ENCODE results near the gene SNED1. TPM values are rescaled to one million over a fixed set of nuclear protein-coding genes. Genes with fewer than 3 reads are reported as not detected.
A peak's percentile ranks its signal among the peaks of the same experiment; 100 is the strongest.

Gene SNED1
- total and polyA plus RNA-seq, 9 of the 15 experiments (the other 6 are each of a cell fraction or from before 2014, with no cell fraction given) = 0.03 to 0.07 (median 0.05) TPM; not detected in 5

DNA sequence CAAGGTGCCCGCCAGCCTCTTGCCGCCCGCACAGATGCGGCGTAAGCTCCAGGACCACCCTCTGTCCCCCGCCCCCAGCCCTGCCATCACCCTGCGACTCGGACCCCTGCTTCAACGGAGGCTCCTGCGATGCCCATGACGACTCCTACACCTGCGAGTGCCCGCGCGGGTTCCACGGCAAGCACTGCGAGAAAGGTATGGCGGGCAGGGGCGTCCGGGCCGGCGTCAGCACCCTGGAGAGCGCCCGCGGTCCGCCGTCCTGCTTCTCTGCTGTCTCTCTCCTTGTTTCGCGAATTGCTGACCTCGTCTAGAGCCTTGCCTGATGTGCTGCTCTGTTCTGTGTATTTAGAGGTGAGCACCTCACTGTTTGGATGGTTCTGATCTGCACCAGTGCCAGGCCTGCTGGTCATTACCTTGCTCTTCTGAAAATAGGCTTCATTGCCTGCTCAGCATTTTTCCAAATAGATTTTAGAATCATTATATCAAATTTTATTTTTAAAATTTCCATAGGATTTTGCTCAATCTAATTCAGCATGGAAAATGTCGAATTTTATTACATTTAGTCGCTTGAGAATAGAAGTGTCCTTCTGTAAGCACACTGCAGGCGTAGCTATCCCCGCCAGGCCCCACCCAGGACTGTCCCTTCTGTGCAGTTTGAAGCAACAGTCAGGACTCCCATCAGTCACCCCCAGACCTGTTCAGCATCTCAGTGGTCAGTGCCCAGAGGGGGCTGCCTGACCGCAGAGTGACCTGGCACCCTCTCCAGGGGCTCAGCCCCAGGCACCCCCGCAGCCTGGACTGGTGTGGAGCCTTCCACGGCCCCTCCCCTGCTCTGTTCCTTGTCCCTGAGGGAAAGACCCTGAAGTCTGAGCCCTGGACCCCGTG lies 51.6 kb downstream of the SNED1 start (continued):
- TF ChIP-seq, protein P1, sequence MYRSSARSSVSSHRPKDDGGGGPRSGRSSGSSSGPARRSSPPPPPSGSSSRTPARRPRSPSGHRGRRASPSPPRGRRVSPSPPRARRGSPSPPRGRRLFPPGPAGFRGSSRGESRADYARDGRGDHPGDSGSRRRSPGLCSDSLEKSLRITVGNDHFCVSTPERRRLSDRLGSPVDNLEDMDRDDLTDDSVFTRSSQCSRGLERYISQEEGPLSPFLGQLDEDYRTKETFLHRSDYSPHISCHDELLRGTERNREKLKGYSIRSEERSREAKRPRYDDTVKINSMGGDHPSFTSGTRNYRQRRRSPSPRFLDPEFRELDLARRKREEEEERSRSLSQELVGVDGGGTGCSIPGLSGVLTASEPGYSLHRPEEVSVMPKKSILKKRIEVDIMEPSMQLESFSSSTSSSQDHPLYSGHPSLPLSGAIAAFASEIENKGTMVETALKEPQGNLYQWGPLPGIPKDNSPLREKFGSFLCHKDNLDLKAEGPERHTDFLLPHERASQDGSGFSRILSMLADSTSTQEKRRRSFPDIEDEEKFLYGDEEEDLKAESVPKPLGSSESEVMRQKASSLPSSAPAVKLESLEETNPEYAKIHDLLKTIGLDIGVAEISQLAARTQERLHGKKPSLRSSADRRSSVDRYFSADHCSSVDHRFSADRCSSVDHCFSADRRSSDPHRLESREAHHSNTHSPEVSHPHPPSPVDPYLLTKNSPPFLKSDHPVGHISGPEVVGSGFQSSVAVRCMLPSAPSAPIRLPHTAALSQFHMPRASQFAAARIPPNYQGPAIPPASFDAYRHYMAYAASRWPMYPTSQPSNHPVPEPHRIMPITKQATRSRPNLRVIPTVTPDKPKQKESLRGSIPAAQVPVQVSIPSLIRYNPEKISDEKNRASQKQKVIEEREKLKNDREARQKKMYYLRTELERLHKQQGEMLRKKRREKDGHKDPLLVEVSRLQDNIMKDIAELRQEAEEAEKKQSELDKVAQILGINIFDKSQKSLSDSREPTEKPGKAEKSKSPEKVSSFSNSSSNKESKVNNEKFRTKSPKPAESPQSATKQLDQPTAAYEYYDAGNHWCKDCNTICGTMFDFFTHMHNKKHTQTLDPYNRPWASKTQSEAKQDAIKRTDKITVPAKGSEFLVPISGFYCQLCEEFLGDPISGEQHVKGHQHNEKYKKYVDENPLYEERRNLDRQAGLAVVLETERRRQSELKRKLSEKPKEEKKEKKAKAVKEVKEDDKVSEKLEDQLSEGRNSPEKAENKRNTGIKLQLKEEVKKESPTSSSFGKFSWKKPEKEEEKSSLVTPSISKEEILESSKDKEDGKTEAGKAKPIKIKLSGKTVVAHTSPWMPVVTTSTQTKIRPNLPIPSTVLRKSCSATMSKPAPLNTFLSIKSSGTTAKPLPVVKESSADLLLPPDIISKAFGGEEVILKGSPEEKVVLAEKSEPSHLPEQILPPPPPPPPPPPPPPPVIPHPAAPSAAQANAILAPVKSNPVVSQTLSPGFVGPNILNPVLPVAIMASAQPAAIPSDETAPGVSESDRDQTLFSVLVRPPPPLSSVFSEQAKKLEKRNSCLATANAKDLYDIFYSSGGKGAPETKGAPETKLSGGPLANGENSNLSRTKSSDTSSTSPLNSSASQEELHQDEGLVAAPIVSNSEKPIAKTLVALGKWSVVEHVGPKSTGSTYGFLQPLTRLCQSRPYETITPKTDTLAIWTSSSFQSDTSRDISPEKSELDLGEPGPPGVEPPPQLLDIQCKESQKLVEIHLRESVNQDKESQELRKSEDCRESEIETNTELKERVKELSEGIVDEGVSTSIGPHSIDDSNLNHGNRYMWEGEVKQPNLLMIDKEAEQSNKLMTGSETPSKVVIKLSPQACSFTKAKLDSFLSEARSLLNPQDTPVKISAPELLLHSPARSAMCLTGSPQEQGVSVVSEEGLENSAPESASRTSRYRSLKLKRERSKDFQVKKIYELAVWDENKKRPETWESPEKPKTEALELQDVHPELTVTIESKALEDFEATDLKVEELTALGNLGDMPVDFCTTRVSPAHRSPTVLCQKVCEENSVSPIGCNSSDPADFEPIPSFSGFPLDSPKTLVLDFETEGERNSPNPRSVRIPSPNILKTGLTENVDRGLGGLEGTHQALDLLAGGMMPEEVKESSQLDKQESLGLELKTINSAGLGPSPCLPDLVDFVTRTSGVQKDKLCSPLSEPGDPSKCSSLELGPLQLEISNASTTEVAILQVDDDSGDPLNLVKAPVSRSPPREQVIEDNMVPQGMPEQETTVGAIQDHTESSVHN (IDR thresholded peaks at IDR 0.05; ENCODE audit: borderline replicate concordance in 1 of 2, low read depth in 1 of 2) = no peak
- TF ChIP-seq EHMT2 (IDR thresholded peaks at IDR 0.05) = peak; percentile 95
- no peak for TF ChIP-seq JUN (IDR thresholded peaks at IDR 0.05; ENCODE audit: borderline replicate concordance, low read depth, low read length)
- TF ChIP-seq JUN (CRISPR knock-in tag; IDR thresholded peaks at IDR 0.05; ENCODE audit: borderline replicate concordance) = 0 out of 2 replicates have a peak, but pooled peaks have one; percentile 26
- TF ChIP-seq ELF2 (CRISPR knock-in tag; IDR thresholded peaks at IDR 0.05) = no peak
- TF ChIP-seq, protein P2, sequence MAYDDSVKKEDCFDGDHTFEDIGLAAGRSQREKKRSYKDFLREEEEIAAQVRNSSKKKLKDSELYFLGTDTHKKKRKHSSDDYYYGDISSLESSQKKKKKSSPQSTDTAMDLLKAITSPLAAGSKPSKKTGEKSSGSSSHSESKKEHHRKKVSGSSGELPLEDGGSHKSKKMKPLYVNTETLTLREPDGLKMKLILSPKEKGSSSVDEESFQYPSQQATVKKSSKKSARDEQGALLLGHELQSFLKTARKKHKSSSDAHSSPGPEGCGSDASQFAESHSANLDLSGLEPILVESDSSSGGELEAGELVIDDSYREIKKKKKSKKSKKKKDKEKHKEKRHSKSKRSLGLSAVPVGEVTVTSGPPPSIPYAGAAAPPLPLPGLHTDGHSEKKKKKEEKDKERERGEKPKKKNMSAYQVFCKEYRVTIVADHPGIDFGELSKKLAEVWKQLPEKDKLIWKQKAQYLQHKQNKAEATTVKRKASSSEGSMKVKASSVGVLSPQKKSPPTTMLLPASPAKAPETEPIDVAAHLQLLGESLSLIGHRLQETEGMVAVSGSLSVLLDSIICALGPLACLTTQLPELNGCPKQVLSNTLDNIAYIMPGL (CRISPR knock-in tag; IDR thresholded peaks at IDR 0.05) = no peak
- TF ChIP-seq, protein P3, sequence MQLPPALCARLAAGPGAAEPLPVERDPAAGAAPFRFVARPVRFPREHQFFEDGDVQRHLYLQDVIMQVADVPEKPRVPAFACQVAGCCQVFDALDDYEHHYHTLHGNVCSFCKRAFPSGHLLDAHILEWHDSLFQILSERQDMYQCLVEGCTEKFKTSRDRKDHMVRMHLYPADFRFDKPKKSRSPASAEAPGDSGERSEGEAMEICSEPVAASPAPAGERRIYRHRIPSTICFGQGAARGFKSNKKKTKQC (CRISPR knock-in tag; IDR thresholded peaks at IDR 0.05) = peak; percentile 92; the same call in 1 of the 2 replicates
- TF ChIP-seq ZNF184 (CRISPR knock-in tag; IDR thresholded peaks at IDR 0.05) = no peak
- no peak for TF ChIP-seq ETV1 (tag; conservative IDR thresholded peaks at IDR 0.05; ENCODE audit: low read depth)
- no peak for TF ChIP-seq HIVEP1 (CRISPR knock-in tag; IDR thresholded peaks at IDR 0.05)
- TF ChIP-seq PML (IDR thresholded peaks at IDR 0.05; ENCODE audit: low read length) = no peak
- no peak for TF ChIP-seq LARP7 (IDR thresholded peaks at IDR 0.05)
- TF ChIP-seq CHD1 (IDR thresholded peaks at IDR 0.05; ENCODE audit: low read length) = no peak
- no peak for TF ChIP-seq DLX4 (CRISPR knock-in tag; IDR thresholded peaks at IDR 0.05)
- no peak for TF ChIP-seq GABPB1 (CRISPR knock-in tag; IDR thresholded peaks at IDR 0.05)
- TF ChIP-seq ZNF143 (CRISPR knock-in tag; IDR thresholded peaks at IDR 0.05) = no peak
- no peak for TF ChIP-seq KLF1 (tag; IDR thresholded peaks at IDR 0.05)
- no peak for TF ChIP-seq MCM5 (IDR thresholded peaks at IDR 0.05; ENCODE audit: low read depth)
